WTC11 (cell line): ENCODE measurements around the gene MAP1LC3A.

Experiments used
- CTCF ChIP-seq: fragments of 200-600 bp; IDR thresholded peaks from 2 replicates; pipeline ENCODE4 v1.8.0; 2022; ENCODE audit warnings: antibody characterized with exemption
- TF ChIP-seq, protein P1 (sequence below): sonication (generic); formaldehyde crosslinking; IDR thresholded peaks from 2 replicates; pipeline ENCODE4 v1.8.1; 2023; ENCODE audit warnings: mild to moderate bottlenecking, missing genetic modification reagents, moderate library complexity

DNA sequence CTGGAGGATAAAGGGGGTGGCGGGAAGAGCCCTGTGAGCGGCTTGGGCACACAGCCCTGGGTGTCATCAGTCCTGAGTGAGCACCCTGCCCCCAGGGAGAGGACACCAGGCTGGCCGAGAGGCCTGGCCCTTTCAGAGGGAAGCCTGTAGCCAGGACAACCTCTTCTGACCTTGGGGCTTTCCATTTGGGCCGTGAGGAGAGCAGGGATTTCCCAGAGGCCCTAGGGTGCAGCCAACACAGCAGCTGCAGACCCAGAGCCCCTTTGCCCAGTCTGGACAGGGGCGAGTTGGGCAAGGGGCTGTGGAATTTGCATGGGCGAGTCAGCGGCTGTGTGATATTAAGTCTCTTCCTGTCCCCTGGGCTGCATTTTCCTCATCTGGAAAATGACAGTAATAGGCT, 6.3 kb downstream of the MAP1LC3A start:
- TF ChIP-seq CTCF: no peak
- TF ChIP-seq, protein P1, sequence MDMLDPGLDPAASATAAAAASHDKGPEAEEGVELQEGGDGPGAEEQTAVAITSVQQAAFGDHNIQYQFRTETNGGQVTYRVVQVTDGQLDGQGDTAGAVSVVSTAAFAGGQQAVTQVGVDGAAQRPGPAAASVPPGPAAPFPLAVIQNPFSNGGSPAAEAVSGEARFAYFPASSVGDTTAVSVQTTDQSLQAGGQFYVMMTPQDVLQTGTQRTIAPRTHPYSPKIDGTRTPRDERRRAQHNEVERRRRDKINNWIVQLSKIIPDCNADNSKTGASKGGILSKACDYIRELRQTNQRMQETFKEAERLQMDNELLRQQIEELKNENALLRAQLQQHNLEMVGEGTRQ: no peak
